Mucosa of stomach (tissue), 1 donor: Measurements from ENCODE around the gene GUCY1A1.

ENCODE experiments used
- H3K27me3 ChIP-seq: one replicate; pipeline ENCODE4 v1.7.0; 2013; ENCODE audit warnings: mild to moderate bottlenecking, low read length; ENCODE audit not compliant: control insufficient read depth, insufficient read depth
- H3K36me3 ChIP-seq: one replicate; pipeline ENCODE4 v1.7.0; 2013; ENCODE audit warnings: low read length; ENCODE audit not compliant: control insufficient read depth, insufficient read depth
- H3K4me1 ChIP-seq: one replicate; pipeline ENCODE4 v1.7.0; 2013; ENCODE audit warnings: mild to moderate bottlenecking, low read length; ENCODE audit not compliant: control insufficient read depth, insufficient read depth
- H3K4me3 ChIP-seq: one replicate; pipeline ENCODE4 v1.7.0; 2013; ENCODE audit warnings: low read length
- H3K9ac ChIP-seq: one replicate; pipeline ENCODE4 v1.7.0; 2013; ENCODE audit warnings: mild to moderate bottlenecking, low read length, moderate library complexity
- H3K9me3 ChIP-seq: one replicate; pipeline ENCODE4 v1.7.0; 2013; ENCODE audit warnings: mild to moderate bottlenecking, low read length, moderate library complexity; ENCODE audit not compliant: control insufficient read depth
- donor health status: Pancreatic carcinoma.

The GUCY1A1 gene

GRCh38 chr4:155684423-155684822 lies 17.8 kb downstream of the GUCY1A1 start:
- H3K36me3 ChIP-seq: no peaks in the 10 kb centered on the region
- H3K27me3 ChIP-seq: no peaks in the 10 kb centered on the region
- H3K9me3 ChIP-seq: no peaks in the 10 kb centered on the region
- H3K4me3 ChIP-seq: no peak overlapping the region
- no peaks in the 10 kb centered on the region for H3K4me1 ChIP-seq
- H3K9ac ChIP-seq: no peak overlapping the region

- H3K9me3 ChIP-seq: no peaks in the 10 kb centered on the region
- no peaks in the 10 kb centered on the region for H3K27me3 ChIP-seq
- H3K4me1 ChIP-seq: no peaks in the 10 kb centered on the region
- no peak overlapping the region for H3K4me3 ChIP-seq
- H3K9ac ChIP-seq: no peak overlapping the region
- no peaks in the 10 kb centered on the region for H3K36me3 ChIP-seq
These were observed 18.4 kb downstream of the GUCY1A1 start for GRCh38 chr4:155684892-155685541.

GRCh38 chr4:155687380-155687982 lies 20.8 kb downstream of the GUCY1A1 start:
- H3K36me3 ChIP-seq: no peaks in the 10 kb centered on the region
- no peak overlapping the region for H3K9ac ChIP-seq
- no peaks in the 10 kb centered on the region for H3K4me1 ChIP-seq

GRCh38 chr4:155688211-155688610 lies 21.6 kb downstream of the GUCY1A1 start:
- H3K36me3 ChIP-seq: no peaks in the 10 kb centered on the region
- no peaks in the 10 kb centered on the region for H3K4me1 ChIP-seq
- no peaks in the 10 kb centered on the region for H3K9me3 ChIP-seq
- no peak overlapping the region for H3K9ac ChIP-seq
- no peak overlapping the region for H3K4me3 ChIP-seq
- no peaks in the 10 kb centered on the region for H3K27me3 ChIP-seq

More at GRCh38 chr4:155687380-155687982, 20.8 kb downstream of the GUCY1A1 start:
- no peak overlapping the region for H3K4me3 ChIP-seq
- H3K9me3 ChIP-seq: no peaks in the 10 kb centered on the region
- no peaks in the 10 kb centered on the region for H3K27me3 ChIP-seq

- Histone ChIP-seq H3K4me3 (no peak overlapping the region), H3K36me3 (no peaks in the 10 kb centered on the region), H3K9me3 (no peaks in the 10 kb centered on the region), H3K4me1 (no peaks in the 10 kb centered on the region), H3K27me3 (no peaks in the 10 kb centered on the region), H3K9ac (no peak overlapping the region)
These were observed 22.2 kb downstream of the GUCY1A1 start for GRCh38 chr4:155688860-155689259.

- Histone ChIP-seq H3K9ac (no peak overlapping the region), H3K9me3 (no peaks in the 10 kb centered on the region), H3K4me1 (no peaks in the 10 kb centered on the region), H3K36me3 (no peaks in the 10 kb centered on the region), H3K27me3 (no peaks in the 10 kb centered on the region), H3K4me3 (no peak overlapping the region)
These were observed 23.6 kb downstream of the GUCY1A1 start for GRCh38 chr4:155690044-155690837.

- Histone ChIP-seq H3K4me3 (no peak overlapping the region), H3K9me3 (no peaks in the 10 kb centered on the region), H3K36me3 (no peaks in the 10 kb centered on the region), H3K4me1 (no peaks in the 10 kb centered on the region), H3K9ac (no peak overlapping the region), H3K27me3 (no peaks in the 10 kb centered on the region)
These were observed 25.7 kb downstream of the GUCY1A1 start for GRCh38 chr4:155692361-155692760.

- no peaks in the 10 kb centered on the region for H3K36me3 ChIP-seq
- H3K4me1 ChIP-seq: no peaks in the 10 kb centered on the region
- no peak overlapping the region for H3K4me3 ChIP-seq
- no peaks in the 10 kb centered on the region for H3K27me3 ChIP-seq
- no peaks in the 10 kb centered on the region for H3K9me3 ChIP-seq
- H3K9ac ChIP-seq: no peak overlapping the region
These were observed 26.5 kb downstream of the GUCY1A1 start for GRCh38 chr4:155693015-155693663.

- Histone ChIP-seq H3K4me3 (no peak overlapping the region), H3K27me3 (no peaks in the 10 kb centered on the region), H3K9me3 (no peaks in the 10 kb centered on the region), H3K9ac (no peak overlapping the region), H3K36me3 (no peaks in the 10 kb centered on the region), H3K4me1 (no peaks in the 10 kb centered on the region)
These were observed 27.6 kb downstream of the GUCY1A1 start for GRCh38 chr4:155694100-155694785.

GRCh38 chr4:155696226-155696625 lies 29.6 kb downstream of the GUCY1A1 start:
- Histone ChIP-seq H3K4me1 (no peaks in the 10 kb centered on the region), H3K4me3 (no peak overlapping the region), H3K9ac (no peak overlapping the region), H3K9me3 (no peaks in the 10 kb centered on the region), H3K27me3 (no peaks in the 10 kb centered on the region), H3K36me3 (no peaks in the 10 kb centered on the region)

GRCh38 chr4:155696726-155697125 lies 30.1 kb downstream of the GUCY1A1 start:
- Histone ChIP-seq H3K9ac (no peak overlapping the region), H3K4me3 (no peak overlapping the region), H3K4me1 (no peaks in the 10 kb centered on the region), H3K36me3 (no peaks in the 10 kb centered on the region), H3K9me3 (no peaks in the 10 kb centered on the region), H3K27me3 (no peaks in the 10 kb centered on the region)
